Globus pallidus (tissue), 1 donor: ENCODE measurements around the gene CRTC3.

Experiments
- DNase-seq: peaks from one replicate; pipeline ENCODE4 v3.0.0-alpha.2; 2015; ENCODE audit warnings: low spot score

CRTC3 gene

DNA sequence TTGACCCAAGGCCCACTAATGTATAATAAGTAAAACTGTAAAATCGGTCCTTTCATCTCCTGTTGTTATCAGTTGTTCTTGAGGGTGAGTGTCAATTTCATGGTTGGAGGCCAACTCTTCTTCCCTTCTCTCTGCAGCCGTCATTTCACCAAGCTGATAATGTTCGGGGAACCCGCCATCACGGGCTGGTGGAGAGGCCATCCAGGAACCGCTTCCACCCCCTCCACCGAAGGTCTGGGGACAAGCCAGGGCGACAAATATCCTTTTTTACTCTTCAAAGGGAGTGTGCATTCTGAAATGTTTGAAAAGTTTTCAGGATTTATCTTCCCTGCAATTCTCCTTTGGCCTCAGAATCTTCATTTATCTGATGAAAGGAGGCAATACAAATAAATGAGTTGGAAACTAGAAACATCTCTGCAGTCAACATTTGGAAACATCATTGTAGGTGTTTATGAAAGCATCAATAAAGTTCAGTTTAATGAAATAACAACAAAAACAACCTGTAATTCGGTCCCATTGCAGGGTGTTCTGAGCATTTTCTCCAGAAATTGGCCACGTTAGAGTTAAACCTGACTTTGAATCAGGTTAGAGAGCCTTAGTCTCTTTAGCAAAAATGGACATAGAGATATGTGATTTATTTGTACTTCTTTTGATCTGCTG, 63.9 kb downstream of the CRTC3 start:
- DNase-seq, result no peak

DNA sequence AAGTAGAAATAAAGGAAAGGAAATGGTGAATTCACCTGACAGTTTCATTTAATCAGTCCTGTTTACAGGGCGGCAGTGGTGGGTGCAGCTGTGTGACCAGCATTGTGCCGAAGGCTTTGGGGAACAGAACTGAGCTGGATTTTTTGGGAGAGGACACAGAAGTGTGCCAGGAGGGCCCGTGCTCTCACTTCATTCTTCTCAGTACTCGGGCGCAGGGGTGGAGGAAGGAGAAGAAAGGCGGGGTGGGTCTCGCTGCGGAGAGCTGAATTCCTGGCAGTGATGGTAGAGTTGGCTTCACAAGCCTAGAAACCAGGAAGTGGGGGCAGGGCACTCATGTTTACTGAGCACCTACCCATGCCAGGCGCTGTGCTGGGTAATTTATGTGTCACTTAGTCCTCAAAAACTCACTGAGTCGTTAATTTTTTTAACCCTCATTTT, 64.6 kb downstream of the CRTC3 start:
- peak; percentile 65 for DNase-seq

DNA sequence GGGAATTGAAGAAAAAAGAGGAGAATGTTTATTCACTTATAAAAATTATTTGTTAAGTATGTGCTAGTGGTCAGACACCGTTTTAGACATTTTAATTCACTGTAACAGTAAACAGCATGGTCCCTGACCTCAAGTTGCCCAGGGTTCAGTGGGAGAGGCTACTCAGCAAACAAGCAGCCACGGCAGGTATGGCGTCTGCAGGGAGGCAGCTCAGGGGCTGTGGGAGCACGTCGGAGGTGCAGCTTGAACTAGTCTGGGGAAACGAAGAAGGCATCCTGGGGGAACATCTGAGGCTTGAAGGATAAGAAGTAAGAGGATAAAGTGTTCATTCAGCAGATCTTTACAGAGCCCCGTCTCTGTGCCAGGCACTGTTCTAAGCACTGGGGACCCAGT, 66.0 kb downstream of the CRTC3 start:
- no peak for DNase-seq

DNA sequence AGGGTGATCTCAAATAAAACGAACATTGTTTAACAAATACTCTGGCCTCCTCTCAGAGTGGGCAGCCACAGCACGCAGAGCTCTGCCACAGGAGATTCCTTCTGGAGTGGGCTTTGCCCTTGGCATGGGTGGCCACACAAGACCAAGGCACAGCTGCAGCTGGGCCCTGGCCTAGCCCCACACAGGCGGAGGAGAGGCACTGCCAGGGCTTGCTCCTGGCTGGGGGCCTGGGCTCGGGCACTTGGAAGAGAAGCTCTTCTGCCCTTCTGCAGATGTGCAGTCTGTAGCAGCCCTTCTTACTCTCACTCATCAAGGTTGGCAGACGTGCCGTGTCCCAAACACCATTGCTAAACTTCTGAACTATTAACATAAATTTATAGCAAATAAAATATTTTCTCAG, 67.2 kb downstream of the CRTC3 start:
- DNase-seq, result peak; percentile 93

DNA sequence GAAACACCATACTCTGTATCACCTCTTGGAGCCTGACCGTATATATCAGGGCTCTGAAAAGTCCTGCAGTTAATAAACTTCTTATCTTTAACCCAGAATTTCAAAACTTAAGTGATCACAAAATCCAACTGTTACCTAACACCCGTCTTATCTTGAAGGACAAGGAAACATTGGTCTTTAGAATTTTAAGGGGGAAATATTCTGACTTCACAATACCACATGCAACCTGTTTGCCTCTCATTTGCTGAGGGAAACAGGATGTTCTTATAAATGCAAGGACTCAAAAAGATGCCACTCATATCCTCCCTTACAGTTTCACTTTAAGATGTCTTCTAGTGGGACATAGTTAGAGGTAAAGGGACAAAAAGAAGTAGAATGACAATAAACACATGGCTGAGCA, 67.9 kb downstream of the CRTC3 start:
- DNase-seq, result no peak

DNA sequence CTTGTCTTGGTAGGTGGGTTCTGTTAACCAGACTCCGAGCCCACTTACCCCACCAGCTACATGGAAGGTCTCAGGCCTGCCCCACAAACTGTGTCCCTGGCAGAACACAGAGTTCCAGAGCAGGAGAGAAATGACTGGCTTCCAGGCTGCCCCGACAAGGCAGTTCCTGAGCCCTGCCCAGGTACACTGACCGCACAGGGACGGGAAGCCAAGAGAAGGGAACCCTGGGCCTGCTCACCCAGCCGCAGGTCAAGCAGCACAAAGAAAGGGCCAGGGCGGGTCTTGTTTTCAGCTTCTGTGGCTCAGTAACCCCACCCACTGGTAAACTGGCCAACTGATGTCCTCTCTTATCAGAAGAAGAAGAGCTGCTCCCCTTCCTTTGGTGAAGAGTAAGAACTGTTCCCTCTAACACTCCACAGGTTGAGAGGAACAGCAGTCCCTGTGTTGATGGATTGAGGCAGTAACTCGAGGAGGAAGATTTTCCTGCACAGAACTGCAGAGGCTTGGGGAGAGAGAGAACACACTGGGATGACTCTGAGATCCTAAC, 68.4 kb downstream of the CRTC3 start:
- peak; percentile 84 for DNase-seq

DNA sequence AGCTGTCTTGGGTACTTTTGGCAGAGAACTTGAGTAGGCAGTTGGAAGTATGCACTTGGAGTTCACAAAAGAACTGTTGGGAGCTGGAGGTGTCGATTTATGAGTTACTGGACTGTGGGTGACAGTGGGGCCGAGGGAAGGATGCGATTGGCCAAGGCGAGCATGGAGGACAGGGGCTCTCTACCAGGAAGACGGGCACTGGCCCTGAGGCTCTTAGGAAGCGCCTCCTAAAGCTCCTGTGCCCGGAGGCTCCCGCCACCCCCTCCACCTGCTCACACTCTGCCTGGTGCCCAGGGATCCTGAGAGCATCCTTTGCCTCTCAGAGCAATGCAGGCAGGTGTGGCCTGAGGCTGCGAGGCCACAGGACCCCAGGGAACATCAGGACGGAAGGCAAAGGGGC, 69.0 kb downstream of the CRTC3 start:
- DNase-seq, result no peak

DNA sequence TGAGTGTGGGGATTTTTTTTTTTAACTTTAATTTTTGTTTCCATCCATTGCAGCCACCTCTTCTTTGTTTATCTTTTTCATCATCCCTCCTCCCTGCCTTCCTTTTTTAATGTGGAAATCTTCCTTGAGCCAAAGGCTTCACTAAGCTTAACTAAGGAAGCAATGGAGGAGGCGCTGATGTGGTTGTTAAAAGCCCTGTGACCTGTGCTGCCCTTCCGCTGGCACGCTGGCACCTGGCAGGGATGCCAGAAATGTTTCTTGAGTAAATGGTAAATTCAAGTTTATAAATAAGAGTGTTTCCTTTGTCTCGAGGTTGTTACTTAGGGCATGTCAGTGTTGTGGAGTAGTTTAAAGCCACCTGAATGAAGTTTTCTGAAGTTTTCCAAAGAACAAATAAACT, 69.4 kb downstream of the CRTC3 start:
- DNase-seq, result no peak

DNA sequence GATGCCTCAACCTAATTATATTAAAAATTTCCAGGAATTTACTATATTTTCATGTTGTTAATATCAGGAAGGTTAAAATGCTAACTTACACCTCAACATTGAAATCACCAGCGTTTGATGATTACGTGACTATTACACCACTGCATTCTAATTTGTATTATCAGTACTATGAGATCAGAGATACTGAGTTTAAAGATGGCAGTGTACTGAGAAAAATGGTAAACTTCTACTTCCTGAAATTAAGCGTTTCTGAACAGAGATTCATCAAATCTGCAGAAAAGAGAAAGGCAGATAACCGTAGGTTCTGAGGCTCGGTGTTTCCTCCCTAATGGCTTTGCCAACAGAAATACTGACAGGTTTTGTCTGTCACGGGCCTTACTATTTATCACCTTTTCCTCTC, 69.9 kb downstream of the CRTC3 start:
- DNase-seq, result no peak

DNA sequence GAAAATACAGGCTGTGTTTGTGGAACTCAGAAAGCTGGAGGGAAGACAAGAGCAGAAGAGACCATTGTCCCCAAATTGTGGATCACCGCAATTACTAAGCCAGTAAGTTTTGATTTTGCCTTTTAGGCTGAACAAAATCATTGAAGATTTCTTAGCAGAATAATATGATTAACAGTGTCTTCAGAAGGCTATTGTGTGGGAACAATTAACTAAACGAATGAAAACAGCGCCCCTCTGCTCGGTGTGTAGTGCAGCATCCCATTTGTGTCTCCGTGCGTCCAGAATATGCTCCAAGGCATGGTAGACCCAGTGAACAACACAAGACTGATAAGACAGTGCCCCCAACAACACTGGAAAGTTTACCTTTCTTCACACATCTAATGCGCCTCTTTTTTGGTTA, 71.2 kb downstream of the CRTC3 start:
- DNase-seq, result no peak

DNA sequence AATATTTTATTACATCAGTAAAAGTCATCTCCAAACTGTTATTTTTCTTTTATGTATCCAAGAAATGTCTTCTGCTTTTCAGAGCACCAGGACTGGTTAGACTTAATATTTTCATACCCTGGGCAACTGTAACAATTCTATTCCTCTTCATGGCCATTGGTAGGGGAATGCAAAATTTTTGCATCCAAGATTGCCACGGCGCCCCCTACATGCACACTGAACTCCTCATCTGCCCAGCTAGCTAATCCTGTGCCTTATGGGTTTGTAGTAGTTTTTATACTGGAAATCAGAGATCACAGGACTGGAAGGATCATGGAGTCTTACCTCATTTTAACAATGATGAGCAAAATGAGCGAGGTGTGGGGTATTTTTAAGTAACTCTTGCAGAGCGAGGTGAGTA, 74.2 kb downstream of the CRTC3 start:
- no peak for DNase-seq

DNA sequence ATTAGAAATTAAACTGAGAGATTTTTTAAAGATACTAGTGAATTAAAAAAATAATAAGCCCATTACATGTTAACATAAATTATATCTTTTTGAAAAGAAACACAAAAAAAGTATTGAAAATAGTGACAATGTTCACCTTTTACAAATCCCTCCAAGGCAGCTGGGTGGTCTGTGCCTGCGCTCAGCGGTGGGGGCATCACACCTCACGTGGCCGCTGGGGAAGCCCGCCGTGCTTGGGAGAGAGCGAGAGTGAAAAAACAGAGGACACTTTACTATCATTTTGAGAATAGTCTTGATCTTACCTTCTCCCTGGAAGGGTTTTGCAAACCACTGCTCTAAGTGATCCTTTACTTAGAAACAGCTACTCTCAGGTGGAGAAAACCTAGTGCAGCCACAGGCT, 76.9 kb downstream of the CRTC3 start:
- DNase-seq, result no peak

DNA sequence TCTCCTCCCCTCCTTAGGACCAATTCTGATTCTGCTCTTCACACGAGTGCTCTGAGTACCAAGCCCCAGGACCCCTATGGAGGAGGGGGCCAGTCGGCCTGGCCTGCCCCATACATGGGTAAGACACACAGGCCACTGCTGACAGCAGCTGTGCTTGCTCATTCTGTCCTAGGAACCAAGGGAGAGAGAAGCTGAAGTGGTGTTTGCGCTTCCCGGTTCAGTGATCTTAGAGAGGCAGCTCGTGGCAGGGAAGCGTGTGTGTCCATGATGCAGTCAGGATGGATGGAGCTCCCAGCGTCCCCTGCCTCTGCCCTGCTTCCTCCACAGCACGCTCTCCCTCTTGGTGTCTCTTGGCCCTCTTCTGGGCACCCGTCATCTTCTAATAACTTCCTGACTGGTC, 77.6 kb downstream of the CRTC3 start:
- no peak for DNase-seq

DNA sequence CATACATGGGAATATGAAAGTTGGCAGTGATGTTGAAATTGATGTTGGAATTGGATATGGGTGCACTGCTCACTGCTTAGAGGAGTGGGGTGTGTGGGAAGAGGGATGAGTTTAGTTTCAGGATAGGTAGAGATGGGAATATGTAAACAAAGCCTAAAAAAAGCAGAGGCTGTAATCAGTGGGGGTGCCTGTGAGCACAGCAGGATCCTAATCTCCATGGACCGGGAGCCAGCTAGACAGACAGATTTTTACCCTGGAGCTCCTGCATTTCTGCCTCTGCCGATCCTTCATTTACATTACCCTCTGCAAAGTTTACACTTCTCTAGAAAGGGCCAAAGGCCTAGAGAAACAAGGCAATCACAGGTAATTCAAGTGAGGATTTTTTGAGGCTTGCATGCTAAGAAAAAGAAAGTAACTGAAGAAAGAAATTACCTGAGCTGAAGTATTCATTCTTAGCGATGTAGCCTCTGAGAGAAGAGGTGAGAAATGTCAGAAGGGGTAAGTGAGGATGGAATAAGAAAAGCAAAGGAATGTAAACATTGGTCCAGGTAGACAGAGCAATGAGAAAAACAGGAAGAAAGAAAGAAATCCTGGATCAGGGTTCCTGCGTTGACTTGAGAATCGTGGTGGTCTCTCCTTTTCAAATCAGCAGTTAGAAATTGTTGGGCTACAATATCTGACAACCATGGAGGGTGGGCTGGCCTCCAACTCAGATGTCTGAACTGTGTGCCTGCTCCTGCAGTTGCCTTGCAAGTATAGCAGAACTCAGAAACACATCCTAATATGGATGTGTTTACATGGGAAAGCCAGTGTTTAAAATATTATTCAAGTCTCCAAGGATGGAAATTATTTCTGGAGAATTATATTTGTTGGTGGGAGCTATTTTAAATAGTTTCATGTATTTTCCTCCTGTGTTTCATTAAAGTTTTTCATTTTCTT, 79.8 kb downstream of the CRTC3 start:
- DNase-seq, result no peak

DNA sequence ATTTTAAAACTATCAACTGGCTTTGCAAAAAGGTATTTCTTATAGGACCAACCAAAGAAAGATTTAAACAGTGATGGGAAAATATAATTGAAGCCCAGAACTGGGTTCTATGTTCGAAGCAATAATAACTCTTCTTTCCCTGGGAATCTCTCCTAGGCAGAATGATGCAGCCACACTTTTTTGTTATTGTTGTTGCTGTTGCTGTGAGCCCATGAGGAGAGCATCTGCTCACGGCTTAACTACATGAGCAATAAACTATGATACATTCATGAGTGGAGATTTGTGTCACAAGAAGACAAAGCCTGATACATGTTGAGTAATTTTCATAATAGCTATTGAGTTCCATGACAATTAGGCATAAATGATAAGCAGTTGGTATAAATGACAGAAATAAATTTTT, 80.5 kb downstream of the CRTC3 start:
- no peak for DNase-seq

DNA sequence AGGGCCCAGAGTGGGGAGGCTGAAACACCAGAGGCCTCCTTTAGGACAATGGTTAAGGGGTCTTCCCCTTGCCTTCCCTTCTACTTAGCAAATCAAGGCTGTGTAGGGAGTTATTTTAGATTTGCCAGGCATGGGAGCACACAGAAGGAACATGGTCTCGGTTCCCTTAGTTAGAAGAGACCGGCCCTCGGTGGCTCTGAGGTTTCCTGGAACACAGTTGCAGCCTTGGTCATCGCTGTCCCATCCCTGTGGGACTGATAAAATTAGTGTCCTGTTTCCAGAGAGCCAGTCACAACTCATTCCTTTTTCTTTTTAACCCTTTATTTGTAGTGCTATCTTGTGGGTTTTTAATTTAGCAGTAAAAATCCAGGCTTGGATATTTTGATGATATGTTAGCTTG, 81.4 kb downstream of the CRTC3 start:
- no peak for DNase-seq

DNA sequence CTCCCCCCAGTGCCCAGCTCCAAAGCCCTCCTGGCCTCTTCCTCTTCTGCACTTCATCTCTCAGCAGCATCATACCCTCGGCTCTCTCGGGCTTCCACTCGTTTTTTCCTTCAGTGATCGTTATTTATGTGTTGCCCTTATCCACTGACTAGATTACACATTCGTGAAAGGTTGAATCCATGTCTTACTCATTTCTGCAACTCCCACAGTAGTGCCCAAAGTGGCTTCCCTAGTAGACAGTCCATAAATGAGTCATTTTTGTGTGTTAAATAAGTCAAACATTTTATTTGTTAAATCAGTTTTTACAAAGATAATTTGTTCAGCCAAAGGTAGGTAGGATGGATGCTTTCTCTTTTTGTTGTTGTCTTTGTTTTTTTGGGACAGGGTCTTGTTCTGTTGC, 87.4 kb downstream of the CRTC3 start:
- DNase-seq, result no peak

DNA sequence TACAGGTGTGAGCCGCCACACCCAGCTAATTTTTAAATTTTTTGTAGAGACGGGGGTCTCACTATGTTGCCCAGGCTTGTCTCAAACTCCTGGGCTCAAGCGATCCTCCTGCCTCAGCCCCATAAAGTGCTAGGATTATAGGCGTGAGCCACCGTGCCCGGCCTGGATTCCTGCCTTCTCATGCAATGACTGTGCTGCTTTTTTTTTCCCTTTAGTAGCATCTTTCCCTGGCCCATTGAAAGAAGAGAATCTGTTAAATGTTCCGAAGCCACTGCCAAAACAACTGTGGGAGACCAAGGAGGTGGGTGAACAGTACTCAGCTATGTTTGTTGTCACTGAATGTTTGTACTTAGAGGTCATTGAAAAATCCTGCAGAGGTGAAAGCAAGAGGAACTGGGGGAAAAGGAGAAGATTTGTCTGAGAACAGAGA, 88.0 kb downstream of the CRTC3 start:
- no peak for DNase-seq

DNA sequence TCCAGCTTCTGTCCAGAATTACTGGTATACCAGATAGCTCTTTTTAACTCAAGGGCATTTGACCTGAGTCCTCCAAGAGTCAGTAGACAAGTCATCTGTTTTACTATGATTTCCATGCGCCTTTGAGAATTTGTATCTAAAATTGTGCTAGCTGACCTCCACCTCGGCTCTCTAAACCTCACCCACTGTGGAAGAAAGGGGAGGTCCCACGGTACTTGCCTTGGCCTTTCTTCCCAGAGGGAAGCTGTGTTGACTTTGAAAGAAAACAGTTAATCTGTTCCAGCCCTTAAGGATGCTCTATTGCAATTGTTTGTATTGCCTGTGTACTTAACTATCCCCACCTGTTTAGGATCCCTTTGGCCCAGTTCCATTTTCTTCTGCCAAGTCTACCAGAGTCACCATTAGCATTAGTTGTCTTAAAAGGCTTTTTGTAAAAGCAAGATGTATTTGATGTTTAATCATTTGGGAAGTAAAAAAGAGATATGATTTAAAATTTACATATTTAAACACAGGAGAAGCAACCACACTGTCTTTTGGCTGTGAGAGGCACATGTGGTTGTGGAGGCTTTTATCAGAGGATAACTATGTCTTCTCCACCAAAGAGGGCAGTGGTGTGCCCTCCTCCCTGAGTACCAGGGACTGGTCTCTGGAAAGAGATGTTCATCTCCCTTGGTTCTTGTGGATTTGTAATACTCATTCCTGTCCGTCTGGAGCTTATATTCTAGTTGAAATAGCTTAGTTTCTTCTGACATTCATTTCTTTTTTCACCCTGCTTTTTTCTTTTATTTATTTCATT, 88.8 kb downstream of the CRTC3 start:
- DNase-seq, result no peak

DNA sequence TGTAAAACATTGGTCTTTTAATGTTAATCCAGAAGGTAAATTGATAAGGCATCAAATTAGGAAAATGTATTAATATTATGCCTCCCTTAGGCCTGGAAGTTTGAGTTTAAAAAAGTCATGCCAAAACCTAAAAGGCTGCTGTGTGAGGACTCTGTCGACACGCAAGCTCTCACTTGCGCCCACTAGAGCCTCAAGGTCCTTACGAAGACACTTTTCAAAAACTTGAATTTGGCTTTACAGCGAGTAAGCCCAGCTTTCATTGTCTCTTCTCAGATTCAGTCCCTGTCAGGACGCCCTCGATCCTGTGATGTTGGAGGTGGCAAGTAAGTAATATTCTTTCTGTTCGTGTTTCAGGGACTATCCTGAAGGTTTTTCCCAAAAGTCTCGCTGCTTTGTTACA, 89.7 kb downstream of the CRTC3 start:
- no peak for DNase-seq

DNA sequence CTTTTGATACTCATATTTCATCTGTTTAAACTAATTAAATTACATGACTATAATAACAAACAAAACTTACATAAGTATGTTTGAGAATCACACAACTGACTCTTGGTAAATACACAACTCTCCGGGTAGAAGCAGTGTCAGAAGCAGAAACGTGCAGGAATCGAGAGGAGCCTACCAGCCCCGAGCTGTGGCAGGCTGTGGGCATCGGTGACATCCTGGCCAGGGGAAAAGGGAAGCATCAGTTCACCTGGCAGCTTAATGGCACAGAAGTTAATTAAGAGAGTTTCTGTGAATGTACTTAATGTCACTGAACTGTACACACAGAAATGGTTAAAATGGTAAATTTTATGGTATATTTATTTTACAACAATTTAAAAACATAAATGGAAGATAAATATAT, 90.2 kb downstream of the CRTC3 start:
- DNase-seq, result no peak

DNA sequence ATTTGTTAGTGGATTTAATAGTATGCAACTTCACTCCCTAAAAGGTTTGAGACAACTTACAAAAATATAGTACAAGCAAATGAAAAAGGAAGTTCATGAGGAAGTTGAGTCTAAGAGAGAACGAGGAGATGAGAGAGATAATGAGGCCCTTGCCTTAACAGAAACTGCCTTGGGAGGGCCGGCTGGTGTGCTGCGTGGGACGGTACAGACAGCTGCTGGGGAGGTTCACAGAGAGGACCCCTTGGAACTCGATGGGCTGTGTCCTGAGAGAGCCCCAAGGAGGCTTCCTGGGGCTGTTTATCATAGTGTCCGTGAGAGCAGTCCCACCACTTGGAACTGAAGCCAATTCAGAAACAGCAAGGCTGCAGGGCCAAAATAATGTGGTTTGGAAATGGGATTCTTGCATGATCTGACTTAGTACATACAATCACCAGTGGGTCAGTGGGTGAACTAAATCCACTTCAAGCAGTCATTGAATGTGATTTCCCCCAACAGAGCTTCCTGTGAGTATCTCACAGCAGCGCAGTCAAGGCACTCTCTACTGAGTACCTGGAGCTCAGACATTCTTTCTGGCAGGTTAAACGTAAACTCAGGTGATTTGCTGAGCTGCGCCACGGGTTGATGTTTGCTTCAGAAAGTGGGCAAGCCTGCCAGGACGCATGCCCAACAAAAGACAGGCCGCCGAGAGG, 90.8 kb downstream of the CRTC3 start:
- DNase-seq, result no peak
